ENCODE results near the gene CHST7. TPM values are rescaled to one million over a fixed set of nuclear protein-coding genes. Genes with fewer than 3 reads are reported as not detected.

CHST7 gene, protein sequence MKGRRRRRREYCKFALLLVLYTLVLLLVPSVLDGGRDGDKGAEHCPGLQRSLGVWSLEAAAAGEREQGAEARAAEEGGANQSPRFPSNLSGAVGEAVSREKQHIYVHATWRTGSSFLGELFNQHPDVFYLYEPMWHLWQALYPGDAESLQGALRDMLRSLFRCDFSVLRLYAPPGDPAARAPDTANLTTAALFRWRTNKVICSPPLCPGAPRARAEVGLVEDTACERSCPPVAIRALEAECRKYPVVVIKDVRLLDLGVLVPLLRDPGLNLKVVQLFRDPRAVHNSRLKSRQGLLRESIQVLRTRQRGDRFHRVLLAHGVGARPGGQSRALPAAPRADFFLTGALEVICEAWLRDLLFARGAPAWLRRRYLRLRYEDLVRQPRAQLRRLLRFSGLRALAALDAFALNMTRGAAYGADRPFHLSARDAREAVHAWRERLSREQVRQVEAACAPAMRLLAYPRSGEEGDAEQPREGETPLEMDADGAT
- total RNA-seq = 7.4 and 9.4 TPM in 2 replicates

GRCh38 chrX:46573331-46573891, at the start of gene CHST7:
TSS of gene CHST7 (plus strand) at chrX:46573765. CDS start at chrX:46573932, 167 bp downstream.

DNA sequence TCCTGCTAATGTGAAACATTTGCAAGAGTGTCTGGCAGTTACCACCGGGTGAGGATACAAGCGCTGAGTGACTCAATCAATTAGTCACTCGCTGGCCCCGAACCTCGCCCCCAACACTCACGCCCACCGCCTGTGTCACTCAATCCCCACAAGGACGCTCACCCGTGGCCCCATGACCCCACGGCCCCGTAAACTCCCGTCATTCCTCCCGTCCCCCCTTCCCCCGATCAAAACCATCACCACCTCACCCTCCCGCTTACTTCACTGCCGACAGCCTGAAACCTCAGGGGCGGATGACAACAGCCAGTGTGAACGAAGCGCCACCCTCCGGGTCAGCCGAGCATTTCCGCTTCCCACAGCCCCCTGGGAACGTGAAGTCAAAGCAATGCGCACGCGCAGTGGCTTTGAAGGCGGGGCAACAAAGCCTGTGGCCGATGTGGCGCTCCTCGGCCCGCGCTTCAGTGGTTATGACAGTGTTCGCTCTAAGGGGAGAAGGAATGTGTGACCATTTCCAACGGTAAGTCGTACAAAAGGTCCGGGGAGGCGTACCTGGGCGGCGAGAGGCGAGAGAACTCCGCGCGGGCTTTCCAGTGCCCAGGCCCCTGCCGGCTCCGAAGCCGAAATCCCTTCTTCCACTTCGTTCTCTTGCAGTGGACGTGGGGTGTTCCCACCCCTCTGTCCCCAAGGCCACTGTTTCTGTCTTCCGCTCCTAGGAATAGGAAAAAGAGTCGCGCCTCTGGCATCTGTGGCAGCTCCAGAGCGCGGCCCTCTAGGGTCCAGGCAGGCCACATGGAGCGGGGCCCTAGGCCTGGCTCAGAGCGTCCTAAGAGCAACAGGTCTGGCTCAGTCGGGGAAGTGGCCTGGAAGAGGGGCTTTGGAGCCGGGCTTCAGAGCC, 28.2 kb upstream of the CHST7 start, which contains the start of gene ZNF674:
Gene ZNF674 (minus strand): TSS at position 311 of the 895 bp plus-strand sequence. CDS start 3,334 bp downstream, outside the sequence.

Other genes starting within 250 kb of the CHST7 start
- gene ZNF674, start 28.3 kb upstream of the CHST7 start, total RNA-seq = 1.9 and 2.7 TPM in 2 replicates
- gene SLC9A7, start 185.4 kb downstream of the CHST7 start, total RNA-seq = 8.4 and 22.4 TPM in 2 replicates

All from hair follicular keratinocyte (primary cell).